K562 (cell line): ENCODE measurements around the gene GALNS. TPM values are rescaled to one million over a fixed set of nuclear protein-coding genes. Genes with fewer than 3 reads are reported as not detected.

Source experiments
- ATAC-seq: fragments of 200-7000 bp; cut with Tn5 transposase; 3 replicates; pipeline ENCODE4 v1.9.1; 2020; ENCODE audit warnings: moderate library complexity
- BruUV-seq: library from RNA; stranded (reverse); fragments of 400-500 nt; replicated peaks from 2 replicates; lab custom pipeline; 2021; lab: Mats Ljungman, UMichigan
- CTCF ChIA-PET: fragments of 300-600 bp; formaldehyde crosslinking; extraction: SDS; loops from one replicate; lab custom pipeline; 2021; ENCODE audit warnings: low intra/inter-chr PET ratio; lab: Yijun Ruan, JAX
- POLR2A ChIA-PET: fragments of 300-600, 350-650 bp; sonication (Branson Sonifier 250); formaldehyde crosslinking; extraction: SDS; loops from one replicate; lab custom pipeline; 2021; ENCODE audit warnings: antibody characterized with exemption, inconsistent platforms; lab: Yijun Ruan, JAX
- DNase-seq, 4 experiments: peaks; one replicate each; pipeline versions ENCODE4 v3.0.0 to v3.0.0-alpha.2; 2011 to 2018; ENCODE audit warnings: low spot score in 3 of 4, mixed read lengths in 3 of 4; ENCODE audit errors: extremely low read depth in 1 of 4
- FAIRE-seq: peaks from 2 replicates; lab custom pipeline; 2011; peaks lifted over from hg19 to GRCh38; lab: Jason Lieb, UNC
- H2AFZ ChIP-seq: 2 replicates; pipeline ENCODE4 v1.6.0; 2011; ENCODE audit warnings: low read depth, low read length, control low read depth, inconsistent platforms
- H3K27ac ChIP-seq: fragments of 200-600 bp; 3 replicates; pipeline ENCODE4 v1.8.0; 2011; ENCODE audit warnings: low read depth, mild to moderate bottlenecking, control low read depth, inconsistent platforms, low read length, moderate library complexity, mixed read lengths; ENCODE audit errors: extremely low read depth
- H3K27me3 ChIP-seq, 2 experiments: fragments of 300-600 bp in 1 of 2; 2 replicates in 1 of 2; 3 replicates in 1 of 2; pipeline versions ENCODE4 v1.6.0 to v1.8.0; 2011; ENCODE audit warnings: inconsistent platforms in 2 of 2, low read length in 2 of 2, mild to moderate bottlenecking in 1 of 2, mixed read lengths in 1 of 2, moderate library complexity in 1 of 2; ENCODE audit not compliant: control insufficient read depth in 2 of 2, insufficient read depth in 2 of 2
- H3K36me3 ChIP-seq: fragments of 300-600 bp; 3 replicates; pipeline ENCODE4 v1.8.0; 2011; ENCODE audit warnings: mild to moderate bottlenecking, low read length, inconsistent platforms; ENCODE audit not compliant: control insufficient read depth, insufficient read depth
- H3K4me1 ChIP-seq, 2 experiments: fragments of 200-600 bp in 1 of 2; replicated peaks in 1 of 2; 2 replicates in 1 of 2; 3 replicates in 1 of 2; pipeline versions ENCODE4 v1.5.1 to v1.8.0; 2011; ENCODE audit warnings: inconsistent platforms in 2 of 2, low read length in 2 of 2, mild to moderate bottlenecking in 1 of 2, mixed read lengths in 1 of 2, moderate library complexity in 1 of 2; ENCODE audit not compliant: control insufficient read depth in 2 of 2, insufficient read depth in 2 of 2
- H3K4me2 ChIP-seq: 2 replicates; pipeline ENCODE4 v1.6.1; 2011; ENCODE audit warnings: low read length, control low read depth, inconsistent platforms, mixed read lengths; ENCODE audit not compliant: insufficient read depth
- H3K4me3 ChIP-seq: fragments of 200-600 bp; sonication (generic), shearing (Covaris generic); 2 replicates; pipeline ENCODE4 v1.5.1; 2016; ENCODE audit warnings: control low read depth, inconsistent platforms
- H3K79me2 ChIP-seq: fragments of 200-600 bp; 3 replicates; pipeline ENCODE4 v1.8.0; 2011; ENCODE audit warnings: low read length, inconsistent platforms; ENCODE audit not compliant: control insufficient read depth, insufficient read depth
- H3K9ac ChIP-seq, 2 experiments: 2 replicates each; pipeline versions ENCODE4 v1.6.0 to v1.6.1; 2011; ENCODE audit warnings: low read depth in 2 of 2, low read length in 2 of 2, control low read depth in 1 of 2, inconsistent platforms in 1 of 2, mild to moderate bottlenecking in 1 of 2, mixed read lengths in 1 of 2; ENCODE audit not compliant: insufficient read depth in 1 of 2
- H3K9me1 ChIP-seq: one replicate; pipeline ENCODE4 v1.6.0; 2011; ENCODE audit warnings: inconsistent platforms, mild to moderate bottlenecking, low read length, moderate library complexity; ENCODE audit not compliant: control insufficient read depth, insufficient read depth
- H3K9me3 ChIP-seq: replicated peaks from 2 replicates; pipeline ENCODE4 v1.5.1; 2011; ENCODE audit warnings: low read depth, low read length, inconsistent platforms; ENCODE audit not compliant: control insufficient read depth, insufficient read depth
- H4K20me1 ChIP-seq: replicated peaks from 2 replicates; pipeline ENCODE4 v1.6.1; 2011; ENCODE audit warnings: low read length, inconsistent platforms, mixed read lengths; ENCODE audit not compliant: control insufficient read depth, insufficient read depth
- KDM4B ChIP-seq, 2 experiments: fragments of 450-650 bp in 1 of 2; sonication (generic) in 1 of 2; IDR thresholded peaks; 2 replicates each; pipeline ENCODE4 v1.6.1; 2016 to 2017; ENCODE audit warnings: borderline replicate concordance in 2 of 2, antibody characterized with exemption in 1 of 2, low read depth in 1 of 2, mild to moderate bottlenecking in 1 of 2
- NR3C1 ChIP-seq: sonication (generic); formaldehyde crosslinking; IDR thresholded peaks from 2 replicates; pipeline ENCODE4 v1.8.1; 2022; ENCODE audit warnings: missing genetic modification reagents
- PHF8 ChIP-seq: fragments of 200-600 bp; sonication (generic); IDR thresholded peaks from 2 replicates; pipeline ENCODE4 v1.6.1; 2012; ENCODE audit warnings: mixed run types, mild to moderate bottlenecking, inconsistent platforms, low read length, moderate library complexity, borderline replicate concordance
- PRMT5 ChIP-seq: sonication (generic); formaldehyde crosslinking; IDR thresholded peaks from 2 replicates; pipeline ENCODE4 v1.5.0; 2020; ENCODE audit warnings: missing genetic modification reagents
- RFX1 ChIP-seq: fragments of 450-650 bp; IDR thresholded peaks from 2 replicates; pipeline ENCODE4 v1.6.1; 2016; ENCODE audit warnings: mild to moderate bottlenecking, moderate library complexity
- SPI1 ChIP-seq: IDR thresholded peaks from 2 replicates; pipeline ENCODE4 v1.6.1; 2011; ENCODE audit warnings: low read depth, low read length, control low read depth, borderline replicate concordance
- TBP ChIP-seq: optimal IDR thresholded peaks from 2 replicates; pipeline ENCODE3; 2011; ENCODE audit warnings: low read depth, low read length, improper control_type of control experiment
- ZBTB1 ChIP-seq: sonication (generic); formaldehyde crosslinking; IDR thresholded peaks from 2 replicates; pipeline ENCODE4 v1.8.1; 2023; ENCODE audit warnings: missing genetic modification reagents, low read depth, mild to moderate bottlenecking, borderline replicate concordance
- ZNF384 ChIP-seq: IDR thresholded peaks from 2 replicates; pipeline ENCODE4 v1.6.1; 2012; ENCODE audit warnings: low read depth, low read length, improper control_type of control experiment
- ZNF445 ChIP-seq: fragments of 250-450 bp; sonication (Bioruptor Pico); IDR thresholded peaks from 2 replicates; pipeline ENCODE4 v1.4.0; 2020; ENCODE audit warnings: low read depth, mild to moderate bottlenecking, moderate library complexity
- ZNF551 ChIP-seq: fragments of 250-450 bp; sonication (Bioruptor Pico); IDR thresholded peaks from 2 replicates; pipeline ENCODE4 v1.5.0; 2021; ENCODE audit warnings: mild to moderate bottlenecking, moderate library complexity
- WGBS: fragments of 100-300 bp; shearing (Covaris generic); methylation state at CpG from one replicate; pipeline ENCODE4 v1.1.6; 2016; ENCODE audit warnings: low coverage, mixed read lengths; ENCODE audit not compliant: insufficient coverage; ENCODE audit errors: missing lambda C conversion rate; 5-methylcytosine and 5-hydroxymethylcytosine counted together
- in situ Hi-C: fragments of 300-500 bp; cut with MboI; formaldehyde crosslinking; loops from 4 replicates; pipeline ENCODE4 v1.15.0; 2018; ENCODE audit warnings: inconsistent platforms, mixed read lengths
- intact Hi-C: fragments of 100-400 bp; cut with micrococcal nuclease; formaldehyde crosslinking; loops from 2 replicates; pipeline ENCODE4 v1.14.2; 2022
- polyA plus RNA-seq, 8 experiments: library from polyadenylated mRNA; depleted of rRNA in 4 of 8; stranded (reverse) in 5 of 8; unstranded in 3 of 8; fragments of >200 nt; fragmentation: Nextera tagmentation in 2 of 8; fragmentation: Illumina TruSeq in 1 of 8; extraction: Ambion mirVana in 2 of 8; extraction: Trizol in 1 of 8; gene quantifications; 2 replicates each; pipeline versions ENCODE4 v1.2.1 to v1.2.3, GENCODE V29; 2011 to 2014; ENCODE audit warnings: inconsistent platforms in 1 of 8, missing spikeins in 1 of 8
- total RNA-seq, 7 experiments: library from RNA; depleted of rRNA in 6 of 7; stranded (reverse); fragments of >200 nt in 6 of 7; fragmentation: Illumina TruSeq in 2 of 7; extraction: Trizol in 2 of 7; gene quantifications; 2 replicates each; pipeline versions ENCODE4 v1.2.1 to v1.2.3, GENCODE V29; 2011 to 2021; ENCODE audit warnings: low replicate concordance in 1 of 7

The GALNS gene
- total and polyA plus RNA-seq, 9 of the 15 experiments (the other 6 are each of a cell fraction or from before 2014, with no cell fraction given) = 0.38 to 13.2 (median 4.3) TPM

DNA sequence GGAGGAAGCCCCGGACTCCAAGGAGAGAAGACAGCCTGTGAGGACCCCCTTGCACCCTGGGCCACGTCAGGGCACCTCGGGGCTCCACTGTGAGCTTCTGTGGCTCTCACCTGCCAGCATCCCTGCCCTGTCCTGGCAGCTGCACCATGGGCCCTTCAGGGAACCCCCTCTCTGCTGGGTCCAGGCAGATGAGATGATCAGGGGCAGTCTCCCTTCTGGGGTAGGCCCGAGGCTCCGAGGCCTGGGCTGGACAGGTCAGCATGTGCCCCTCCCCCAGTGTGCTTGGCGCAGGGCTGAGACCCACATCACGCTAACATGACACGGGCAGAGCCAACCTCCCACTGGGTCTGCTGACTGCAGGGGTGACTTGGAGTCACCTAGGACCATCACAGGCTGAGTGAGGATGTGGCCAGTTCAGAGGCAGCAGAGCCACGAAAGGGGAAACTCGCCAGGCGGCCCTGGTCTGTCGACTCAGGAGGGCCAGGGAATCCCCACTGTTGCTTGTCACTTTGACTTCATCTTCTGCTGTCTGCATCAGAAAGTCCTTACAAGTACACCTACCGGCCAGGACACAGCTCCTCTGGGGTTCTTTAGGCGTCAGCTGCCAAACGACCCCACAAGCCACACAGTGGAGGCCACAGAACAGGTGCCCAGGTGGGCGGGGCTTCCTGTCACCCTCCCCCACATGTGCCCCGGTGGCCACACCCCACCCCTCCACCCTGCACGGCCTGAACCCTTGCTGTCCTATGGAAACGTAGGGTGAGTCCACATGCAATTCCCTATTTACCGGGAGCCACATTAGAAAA is 2.2 kb downstream of the GALNS start:
- in situ Hi-C loops (no loop called here), intact Hi-C loops (no loop called here)
- peaks cover 23% of the 10 kb centered on the region for H3K79me2 ChIP-seq
- H3K9ac ChIP-seq = peak overlapping the region in 1 of 2 experiments; percentile 83; a peak in 2 of 4 replicates
- peak; percentile 35 to 73 (median 55) for DNase-seq
- no TSS peak for BruUV-seq
- no peak for ATAC-seq
- no peak overlapping the region for H2AFZ ChIP-seq
- FAIRE-seq = no peak
- peaks cover 8 to 55% of the 10 kb centered on the region in 2 experiments for H3K4me1 ChIP-seq
- 57% methylated on average over 19 of the region's 20 CpGs for WGBS
- H4K20me1 ChIP-seq = no peaks in the 10 kb centered on the region; the same call in 1 of the 2 replicates
- POLR2A ChIA-PET = no interaction called here
- H3K27ac ChIP-seq = no peak overlapping the region
- no peaks in the 10 kb centered on the region for H3K27me3 ChIP-seq
- CTCF ChIA-PET = no interaction called here
- no peaks in the 10 kb centered on the region for H3K9me3 ChIP-seq
- TF ChIP-seq ZNF445 (CRISPR knock-in tag) (no peak), TBP (peak; percentile 14)
- peaks cover 6% of the 10 kb centered on the region for H3K9me1 ChIP-seq
- no peak overlapping the region for H3K4me3 ChIP-seq
- H3K36me3 ChIP-seq = peaks cover 21% of the 10 kb centered on the region; the same call in 2 of the 3 replicates
- no peak overlapping the region for H3K4me2 ChIP-seq

DNA sequence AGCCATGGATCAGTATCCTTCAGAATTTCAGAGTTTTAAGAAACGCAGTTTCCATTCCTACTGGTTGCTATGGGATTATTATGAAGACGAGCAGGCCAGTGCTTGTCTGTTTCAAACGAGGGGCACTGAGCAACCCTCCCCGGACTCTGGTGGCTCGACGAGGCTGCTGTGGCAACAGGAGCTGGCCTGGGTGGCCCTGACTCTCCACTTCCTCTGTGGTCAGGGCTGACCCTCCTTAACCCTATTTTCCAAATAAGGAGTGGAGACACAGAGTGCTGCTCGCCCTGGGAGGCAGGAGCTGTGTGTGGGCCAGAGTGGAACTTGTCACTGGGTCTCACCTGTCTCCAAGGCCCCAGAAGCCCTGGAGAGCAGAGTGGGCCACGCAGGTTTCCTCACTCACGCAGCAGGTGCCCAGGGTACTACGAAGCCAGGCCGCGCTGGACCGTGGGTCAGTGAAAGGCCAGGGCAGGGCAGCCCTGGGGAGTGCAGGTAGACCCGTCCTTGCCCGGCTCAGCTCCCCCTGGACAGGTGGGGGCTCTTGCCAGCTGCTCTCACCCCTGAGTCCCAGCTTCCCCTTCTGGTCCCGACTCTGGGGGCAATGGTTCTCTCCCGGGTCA is 3.3 kb downstream of the GALNS start:
- CTCF ChIA-PET = no interaction called here
- in situ Hi-C loops = no loop called here
- H3K36me3 ChIP-seq = peaks cover 10% of the 10 kb centered on the region; the same call in 2 of the 3 replicates

More for the DNA sequence above, 3.3 kb downstream of the GALNS start:
- no peaks in the 10 kb centered on the region for H3K27me3 ChIP-seq
- peaks cover 22% of the 10 kb centered on the region for H3K79me2 ChIP-seq
- H3K27ac ChIP-seq = no peak overlapping the region
- no peak for ATAC-seq
- H3K4me1 ChIP-seq = peaks cover 8 to 53% of the 10 kb centered on the region in 2 experiments
- H3K9ac ChIP-seq = peak overlapping the region in 1 of 2 experiments; percentile 83; a peak in 2 of 4 replicates
- no peak overlapping the region for H3K4me2 ChIP-seq
- intact Hi-C loops = no loop called here
- TF ChIP-seq NR3C1 (CRISPR knock-in tag) = no peak
- peak; percentile 6; the same call in 1 of the 2 replicates for TF ChIP-seq RFX1
- TF ChIP-seq ZNF384 = no peak
- TF ChIP-seq ZBTB1 = no peak
- no peak for TF ChIP-seq PRMT5 (CRISPR knock-in tag)
- TF ChIP-seq SPI1 = peak; percentile 59; the same call in 1 of the 2 replicates
- TF ChIP-seq PHF8 = no peak
- TF ChIP-seq ZNF551 (CRISPR knock-in tag) = no peak
- TF ChIP-seq KDM4B (IDR thresholded peaks at IDR 0.05; ENCODE audit: borderline replicate concordance in 2 of 2, low read depth in 1 of 2) = 0 out of 4 replicates have a peak, but pooled peaks of 1 of the 2 experiments have one; percentile 45
- TF ChIP-seq, all 486 proteins: peak for 3
- no peak for DNase-seq
- POLR2A ChIA-PET = no interaction called here
- Histone ChIP-seq H2AFZ (no peak overlapping the region), H4K20me1 (no peaks in the 10 kb centered on the region; the same call in 1 of the 2 replicates), H3K4me3 (no peak overlapping the region), H3K9me1 (peaks cover 6% of the 10 kb centered on the region), H3K9me3 (no peaks in the 10 kb centered on the region)
- no peak for FAIRE-seq
- BruUV-seq = no TSS peak
- 59% methylated on average over 15 of the region's 17 CpGs for WGBS
